H1 (cell line): ENCODE results near the gene GLB1L2. TPM values are rescaled to one million over a fixed set of nuclear protein-coding genes. Genes with fewer than 3 reads are reported as not detected.

Experiments used
- CTCF ChIA-PET: fragments of 300-600 bp; sonication (Branson Sonifier 250); formaldehyde crosslinking; loops from one replicate; lab custom pipeline; 2021; ENCODE audit not compliant: partially characterized antibody; lab: Charles Lee
- POLR2A ChIA-PET: fragments of 300-600 bp; sonication (Branson Sonifier 250); formaldehyde crosslinking; loops from one replicate; lab custom pipeline; 2021; ENCODE audit warnings: inconsistent platforms; ENCODE audit not compliant: partially characterized antibody; lab: Charles Lee
- DNase-seq, 2 experiments: peaks; one replicate each; pipeline versions ENCODE4 v3.0.0 to v3.0.0-alpha.2; 2010 to 2022; ENCODE audit warnings: low spot score in 2 of 2, low read depth in 1 of 2, mixed read lengths in 1 of 2
- FAIRE-seq: peaks from 2 replicates; lab custom pipeline; 2011; peaks lifted over from hg19 to GRCh38; lab: Jason Lieb, UNC
- H2AFZ ChIP-seq: 2 replicates; pipeline ENCODE4 v1.8.1; 2012; ENCODE audit warnings: low read length, inconsistent platforms
- H2AK5ac ChIP-seq: 2 replicates; pipeline ENCODE4 v1.6.1; 2013; ENCODE audit warnings: low read depth, low read length
- H2BK120ac ChIP-seq: replicated peaks from 2 replicates; pipeline ENCODE3; 2013; ENCODE audit warnings: low read depth, low read length, inconsistent platforms
- H2BK12ac ChIP-seq: 2 replicates; pipeline ENCODE4 v1.6.1; 2013; ENCODE audit warnings: low read depth, low read length
- H2BK15ac ChIP-seq: 2 replicates; pipeline ENCODE4 v1.6.1; 2013; ENCODE audit warnings: low read length
- H2BK20ac ChIP-seq: 2 replicates; pipeline ENCODE4 v1.6.1; 2013; ENCODE audit warnings: low read length
- H2BK5ac ChIP-seq: 2 replicates; pipeline ENCODE4 v1.6.1; 2013; ENCODE audit warnings: low read depth, low read length
- H3K14ac ChIP-seq: 2 replicates; pipeline ENCODE4 v1.6.1; 2013; ENCODE audit warnings: inconsistent platforms; ENCODE audit not compliant: insufficient read length
- H3K18ac ChIP-seq: 2 replicates; pipeline ENCODE4 v1.6.1; 2013; ENCODE audit warnings: low read length; ENCODE audit errors: extremely low read depth
- H3K23ac ChIP-seq: 2 replicates; pipeline ENCODE4 v1.6.1; 2013; ENCODE audit warnings: inconsistent platforms; ENCODE audit not compliant: insufficient read length
- H3K23me2 ChIP-seq: 2 replicates; pipeline ENCODE4 v1.6.1; 2013; ENCODE audit warnings: low read depth, low read length
- H3K27ac ChIP-seq: 2 replicates; pipeline ENCODE4 v1.6.1; 2011; ENCODE audit warnings: low read depth, low read length, inconsistent platforms
- H3K27me3 ChIP-seq, 4 experiments: replicated peaks in 1 of 4; 1 replicate in 1 of 4; 2 replicates in 3 of 4; pipeline versions ENCODE4 v1.6.1 to v1.8.1; 2011 to 2013; ENCODE audit warnings: low read length in 3 of 4, mild to moderate bottlenecking in 3 of 4, inconsistent platforms in 2 of 4, mixed read lengths in 2 of 4, moderate library complexity in 1 of 4; ENCODE audit not compliant: control insufficient read depth in 3 of 4, insufficient read depth in 3 of 4; ENCODE audit errors: extremely low read depth in 1 of 4
- H3K36me3 ChIP-seq, 4 experiments: 2 replicates each; pipeline versions ENCODE4 v1.6.1 to v1.8.1; 2011 to 2013; ENCODE audit warnings: mild to moderate bottlenecking in 4 of 4, low read length in 3 of 4, moderate library complexity in 2 of 4, control low read depth in 1 of 4, inconsistent platforms in 1 of 4; ENCODE audit not compliant: insufficient read depth in 4 of 4, control insufficient read depth in 2 of 4
- H3K4ac ChIP-seq: replicated peaks from 2 replicates; pipeline ENCODE3; 2013; ENCODE audit warnings: low read length, low read depth, mixed read lengths, inconsistent platforms; ENCODE audit not compliant: insufficient read length
- H3K4me1 ChIP-seq, 4 experiments: replicated peaks in 1 of 4; 1 replicate in 1 of 4; 2 replicates in 3 of 4; pipeline versions ENCODE4 v1.6.1 to v1.8.1; 2011 to 2013; ENCODE audit warnings: low read length in 3 of 4, inconsistent platforms in 2 of 4, mixed read lengths in 1 of 4; ENCODE audit not compliant: insufficient read depth in 4 of 4, control insufficient read depth in 3 of 4
- H3K4me2 ChIP-seq, 2 experiments: 2 replicates each; pipeline versions ENCODE4 v1.6.1 to v1.8.1; 2011 to 2013; ENCODE audit warnings: low read depth in 2 of 2, low read length in 2 of 2, control low read depth in 1 of 2, inconsistent platforms in 1 of 2, mild to moderate bottlenecking in 1 of 2; ENCODE audit not compliant: insufficient read depth in 1 of 2
- H3K4me3 ChIP-seq, 4 experiments: fragments of 200-600, 300-600 bp in 1 of 4; sonication (generic), shearing (Covaris generic), sonication (Bioruptor Twin) in 1 of 4; 2 replicates each; pipeline versions ENCODE4 v1.5.1 to v1.8.1; 2011 to 2016; ENCODE audit warnings: low read length in 4 of 4, low read depth in 3 of 4, control low read depth in 2 of 4, inconsistent platforms in 2 of 4, mild to moderate bottlenecking in 2 of 4, mixed read lengths in 1 of 4, moderate library complexity in 1 of 4; ENCODE audit not compliant: insufficient read depth in 2 of 4; ENCODE audit errors: extremely low read depth in 1 of 4
- H3K56ac ChIP-seq: replicated peaks from 2 replicates; pipeline ENCODE3; 2013; ENCODE audit warnings: low read depth, mild to moderate bottlenecking, mixed read lengths, low read length, inconsistent platforms; ENCODE audit not compliant: insufficient read length
- H3K79me1 ChIP-seq: 2 replicates; pipeline ENCODE4 v1.6.1; 2013; ENCODE audit warnings: low read depth, low read length, control low read depth
- H3K79me2 ChIP-seq, 2 experiments: 2 replicates each; pipeline versions ENCODE4 v1.6.1 to v1.8.1; 2012 to 2013; ENCODE audit warnings: low read length in 2 of 2, mild to moderate bottlenecking in 2 of 2, inconsistent platforms in 1 of 2; ENCODE audit not compliant: insufficient read depth in 2 of 2, control insufficient read depth in 1 of 2
- H3K9ac ChIP-seq, 4 experiments: replicated peaks in 1 of 4; 1 replicate in 1 of 4; 2 replicates in 3 of 4; pipeline versions ENCODE4 v1.6.1 to v1.8.1; 2011 to 2013; ENCODE audit warnings: low read depth in 3 of 4, low read length in 3 of 4, control low read depth in 2 of 4, mild to moderate bottlenecking in 2 of 4, moderate library complexity in 2 of 4, inconsistent platforms in 1 of 4; ENCODE audit errors: extremely low read depth in 1 of 4
- H3K9me3 ChIP-seq, 2 experiments: 2 replicates each; pipeline versions ENCODE4 v1.6.1 to v1.8.1; 2012 to 2013; ENCODE audit warnings: mild to moderate bottlenecking in 2 of 2, moderate library complexity in 2 of 2, control low read depth in 1 of 2, inconsistent platforms in 1 of 2, low read depth in 1 of 2, low read length in 1 of 2, mixed read lengths in 1 of 2; ENCODE audit not compliant: insufficient read depth in 2 of 2
- H4K20me1 ChIP-seq, 2 experiments: replicated peaks in 1 of 2; 2 replicates each; pipeline versions ENCODE3 to v1.8.1; 2011 to 2013; ENCODE audit warnings: inconsistent platforms in 2 of 2, low read length in 2 of 2, mild to moderate bottlenecking in 1 of 2; ENCODE audit not compliant: insufficient read depth in 2 of 2, control insufficient read depth in 1 of 2
- H4K5ac ChIP-seq: 2 replicates; pipeline ENCODE4 v1.6.1; 2013; ENCODE audit warnings: low read length, low read depth, mixed read lengths, inconsistent platforms; ENCODE audit not compliant: insufficient read length
- H4K8ac ChIP-seq: 2 replicates; pipeline ENCODE4 v1.8.0; 2013; ENCODE audit warnings: mild to moderate bottlenecking, moderate library complexity, low read length, inconsistent platforms; ENCODE audit not compliant: insufficient read depth; ENCODE audit errors: extremely low read depth
- H4K91ac ChIP-seq: replicated peaks from 2 replicates; pipeline ENCODE3; 2013; ENCODE audit warnings: low read length, mixed read lengths, inconsistent platforms; ENCODE audit not compliant: insufficient read length
- BACH1 ChIP-seq: IDR thresholded peaks from 2 replicates; pipeline ENCODE4 v1.6.1; 2012; ENCODE audit warnings: low read length, improper control_type of control experiment
- BRCA1 ChIP-seq: IDR thresholded peaks from 2 replicates; pipeline ENCODE4 v1.6.1; 2012; ENCODE audit warnings: low read depth, low read length, improper control_type of control experiment
- CHD2 ChIP-seq: IDR thresholded peaks from 2 replicates; pipeline ENCODE4 v1.6.1; 2012; ENCODE audit warnings: low read length, improper control_type of control experiment
- FOSL1 ChIP-seq: IDR thresholded peaks from 2 replicates; pipeline ENCODE4 v1.6.1; 2011; ENCODE audit warnings: mild to moderate bottlenecking, low read depth, low read length, moderate library complexity; ENCODE audit not compliant: insufficient read depth
- JUN ChIP-seq: IDR thresholded peaks from 2 replicates; pipeline ENCODE4 v1.6.1; 2011; ENCODE audit warnings: low read depth, mild to moderate bottlenecking, improper control_type of control experiment, low read length
- MAFK ChIP-seq: IDR thresholded peaks from 2 replicates; pipeline ENCODE4 v1.6.1; 2012; ENCODE audit warnings: low read depth, mild to moderate bottlenecking, improper control_type of control experiment, low read length
- RFX5 ChIP-seq: IDR thresholded peaks from 2 replicates; pipeline ENCODE4 v1.6.1; 2011; ENCODE audit warnings: low read depth, low read length, improper control_type of control experiment, borderline replicate concordance
- RNF2 ChIP-seq: fragments of 200-900, 300-1000 bp; sonication (generic); IDR thresholded peaks from 2 replicates; pipeline ENCODE4 v1.7.1; 2016; ENCODE audit warnings: borderline replicate concordance, low read depth, mild to moderate bottlenecking, antibody characterized with exemption, low read length; ENCODE audit not compliant: poor library complexity, severe bottlenecking; ENCODE audit errors: missing control alignments
- SP1 ChIP-seq: IDR thresholded peaks from 2 replicates; pipeline ENCODE4 v1.6.1; 2011; ENCODE audit warnings: low read depth, low read length
- TAF7 ChIP-seq: optimal IDR thresholded peaks from 2 replicates; pipeline ENCODE3; 2011; ENCODE audit warnings: low read depth, mild to moderate bottlenecking, inconsistent platforms, low read length, moderate library complexity, borderline replicate concordance
- YY1 ChIP-seq: IDR thresholded peaks from 2 replicates; pipeline ENCODE4 v1.6.1; 2011; ENCODE audit warnings: low read depth, mild to moderate bottlenecking, low read length
- WGBS, 2 experiments: shearing (Covaris generic) in 1 of 2; methylation state at CpG; one replicate each; pipeline versions ENCODE4 v1.1.6 to v1.1.7; 2013 to 2015; ENCODE audit warnings: low lambda C conversion rate in 2 of 2, mixed read lengths in 2 of 2, inconsistent platforms in 1 of 2, low coverage in 1 of 2, missing lambda C conversion rate in 1 of 2; ENCODE audit not compliant: insufficient replicate concordance in 2 of 2, insufficient coverage in 1 of 2, insufficient read length in 1 of 2; ENCODE audit errors: extremely low coverage in 1 of 2, missing lambda C conversion rate in 1 of 2; 5-methylcytosine and 5-hydroxymethylcytosine counted together
- polyA plus RNA-seq, 7 experiments: library from polyadenylated mRNA; depleted of rRNA in 3 of 7; stranded (reverse) in 5 of 7; unstranded in 2 of 7; fragments of >200 nt in 5 of 7; fragments of 200-250 nt in 2 of 7; gene quantifications; 1 replicate in 5 of 7; 2 replicates in 1 of 7; 4 replicates in 1 of 7; pipeline versions ENCODE4 v1.2.1 to v1.2.3, GENCODE V29; 2011 to 2013; ENCODE audit warnings: missing spikeins in 2 of 7, mixed read lengths in 2 of 7
- total RNA-seq: library from RNA; stranded (reverse); fragmentation: NEBNext Ultra II Directional; extraction: Animal tissue kit (Norgen Biotek cat#: 25700); gene quantifications from 2 replicates; pipeline ENCODE4 v1.2.1, GENCODE V29; 2021
- TF ChIP-seq, protein P1 (sequence below): IDR thresholded peaks from 2 replicates; pipeline ENCODE4 v1.6.1; 2012; ENCODE audit warnings: low read length, inconsistent platforms

GLB1L2 gene
- total and polyA plus RNA-seq, 2 of the 8 experiments (the other 6 are each of a cell fraction or from before 2014, with no cell fraction given), result 4.4 to 7.9 TPM

DNA sequence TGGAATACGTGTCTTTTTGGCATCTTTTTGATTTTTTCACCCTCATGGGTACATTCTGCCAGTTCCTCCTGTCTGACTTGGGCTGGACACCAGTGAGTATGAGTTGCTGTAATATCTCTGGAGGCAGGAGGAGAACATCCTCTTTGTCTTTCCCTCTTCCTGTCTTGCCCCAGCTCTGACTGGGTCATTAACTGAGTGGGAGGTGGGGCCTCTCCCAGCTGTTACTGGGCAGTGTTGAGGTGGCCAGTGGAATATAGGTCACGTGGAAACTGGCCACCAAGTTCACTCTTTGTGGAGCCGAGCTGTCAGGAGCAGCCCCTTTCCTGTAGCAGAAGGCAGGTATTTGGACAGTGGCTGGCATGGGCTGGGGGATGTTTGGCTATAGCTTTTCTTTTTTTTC lies 2.2 kb downstream of the GLB1L2 start:
- Histone ChIP-seq H3K23ac (no peak overlapping the region), H3K4ac (no peak overlapping the region), H2AFZ (no peak overlapping the region), H2BK120ac (no peak overlapping the region), H3K79me1 (no peaks in the 10 kb centered on the region), H3K56ac (no peak overlapping the region), H2BK15ac (no peak overlapping the region), H2BK20ac (no peak overlapping the region; the same call in 1 of the 2 replicates), H2BK12ac (no peak overlapping the region), H4K91ac (no peak overlapping the region), H3K14ac (no peak overlapping the region), H3K4me1 (peaks cover 0 to 5% (median 4%) of the 10 kb centered on the region in 4 experiments; a peak in 4 of 7 replicates), H4K5ac (no peak overlapping the region), H3K27me3 (peaks cover 0 to 36% (median 24%) of the 10 kb centered on the region in 4 experiments; a peak in 5 of 7 replicates), H3K4me3 (no peak overlapping the region), H3K9me3 (no peaks in the 10 kb centered on the region), H3K18ac (no peak overlapping the region), H2AK5ac (no peak overlapping the region), H4K20me1 (no peaks in the 10 kb centered on the region), H3K79me2 (no peaks in the 10 kb centered on the region), H3K9ac (no peak overlapping the region), H3K23me2 (peaks cover 8% of the 10 kb centered on the region; the same call in 1 of the 2 replicates), H4K8ac (no peak overlapping the region), H3K4me2 (no peak overlapping the region), H3K27ac (no peak overlapping the region), H2BK5ac (no peak overlapping the region), H3K36me3 (no peaks in the 10 kb centered on the region)
- POLR2A ChIA-PET, result interaction anchor here (2.1 kb wide), 1 partner anchor 61 kb away, joined by 7 read pairs; no protein-coding TSS in a partner anchor
- DNase-seq (no peak), FAIRE-seq (no peak)
- CTCF ChIA-PET, result interaction anchor here (0.6 to 2.1 kb wide), 6 partner anchors 10 to 72 kb away, joined by 3 to 9 read pairs (median 4); no protein-coding TSS in a partner anchor
- 77% methylated on average over 3 of the region's 3 CpGs; no CpG with 5 or more reads in 1 of the 2 experiments for WGBS, 2 experiments
- TF ChIP-seq MAFK (no peak), TAF7 (no peak), BRCA1 (no peak), CHD2 (no peak), SP1 (no peak), RFX5 (no peak), FOSL1 (no peak), RNF2 (no peak), BACH1 (no peak), JUN (no peak), YY1 (no peak)
- TF ChIP-seq, protein P1, sequence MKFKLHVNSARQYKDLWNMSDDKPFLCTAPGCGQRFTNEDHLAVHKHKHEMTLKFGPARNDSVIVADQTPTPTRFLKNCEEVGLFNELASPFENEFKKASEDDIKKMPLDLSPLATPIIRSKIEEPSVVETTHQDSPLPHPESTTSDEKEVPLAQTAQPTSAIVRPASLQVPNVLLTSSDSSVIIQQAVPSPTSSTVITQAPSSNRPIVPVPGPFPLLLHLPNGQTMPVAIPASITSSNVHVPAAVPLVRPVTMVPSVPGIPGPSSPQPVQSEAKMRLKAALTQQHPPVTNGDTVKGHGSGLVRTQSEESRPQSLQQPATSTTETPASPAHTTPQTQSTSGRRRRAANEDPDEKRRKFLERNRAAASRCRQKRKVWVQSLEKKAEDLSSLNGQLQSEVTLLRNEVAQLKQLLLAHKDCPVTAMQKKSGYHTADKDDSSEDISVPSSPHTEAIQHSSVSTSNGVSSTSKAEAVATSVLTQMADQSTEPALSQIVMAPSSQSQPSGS, result no peak
